Measurements from ENCODE around the gene LDB2.

LDB2 gene

DNA sequence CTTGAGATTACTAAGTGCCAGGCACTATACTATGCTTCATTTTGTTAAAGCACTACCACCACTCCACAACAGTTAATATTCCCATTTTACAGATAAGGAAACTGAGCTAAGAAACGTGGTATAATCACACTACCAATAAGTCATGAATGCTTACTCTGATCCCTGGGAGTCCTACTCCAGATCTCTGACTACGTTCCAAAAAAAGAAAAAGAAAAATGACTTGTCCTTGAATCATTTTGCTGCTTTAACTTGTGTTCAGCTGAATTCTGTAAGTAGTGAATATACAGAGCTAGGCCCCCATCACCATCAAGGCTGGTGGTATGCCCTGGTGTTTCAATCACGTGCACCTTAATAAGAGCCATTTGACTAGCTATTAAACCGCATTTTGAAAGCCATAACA, 39.4 kb downstream of the LDB2 start:
- H3K4me3 ChIP-seq (ENCODE audit: low read depth, low read length): no peak overlapping the region
- no peak for DNase-seq (ENCODE audit: low read depth)
- TF ChIP-seq, protein P1, sequence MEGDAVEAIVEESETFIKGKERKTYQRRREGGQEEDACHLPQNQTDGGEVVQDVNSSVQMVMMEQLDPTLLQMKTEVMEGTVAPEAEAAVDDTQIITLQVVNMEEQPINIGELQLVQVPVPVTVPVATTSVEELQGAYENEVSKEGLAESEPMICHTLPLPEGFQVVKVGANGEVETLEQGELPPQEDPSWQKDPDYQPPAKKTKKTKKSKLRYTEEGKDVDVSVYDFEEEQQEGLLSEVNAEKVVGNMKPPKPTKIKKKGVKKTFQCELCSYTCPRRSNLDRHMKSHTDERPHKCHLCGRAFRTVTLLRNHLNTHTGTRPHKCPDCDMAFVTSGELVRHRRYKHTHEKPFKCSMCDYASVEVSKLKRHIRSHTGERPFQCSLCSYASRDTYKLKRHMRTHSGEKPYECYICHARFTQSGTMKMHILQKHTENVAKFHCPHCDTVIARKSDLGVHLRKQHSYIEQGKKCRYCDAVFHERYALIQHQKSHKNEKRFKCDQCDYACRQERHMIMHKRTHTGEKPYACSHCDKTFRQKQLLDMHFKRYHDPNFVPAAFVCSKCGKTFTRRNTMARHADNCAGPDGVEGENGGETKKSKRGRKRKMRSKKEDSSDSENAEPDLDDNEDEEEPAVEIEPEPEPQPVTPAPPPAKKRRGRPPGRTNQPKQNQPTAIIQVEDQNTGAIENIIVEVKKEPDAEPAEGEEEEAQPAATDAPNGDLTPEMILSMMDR (IDR thresholded peaks at IDR 0.05; ENCODE audit: insufficient read depth, low read depth, low read length, missing control alignments): no peak

DNA sequence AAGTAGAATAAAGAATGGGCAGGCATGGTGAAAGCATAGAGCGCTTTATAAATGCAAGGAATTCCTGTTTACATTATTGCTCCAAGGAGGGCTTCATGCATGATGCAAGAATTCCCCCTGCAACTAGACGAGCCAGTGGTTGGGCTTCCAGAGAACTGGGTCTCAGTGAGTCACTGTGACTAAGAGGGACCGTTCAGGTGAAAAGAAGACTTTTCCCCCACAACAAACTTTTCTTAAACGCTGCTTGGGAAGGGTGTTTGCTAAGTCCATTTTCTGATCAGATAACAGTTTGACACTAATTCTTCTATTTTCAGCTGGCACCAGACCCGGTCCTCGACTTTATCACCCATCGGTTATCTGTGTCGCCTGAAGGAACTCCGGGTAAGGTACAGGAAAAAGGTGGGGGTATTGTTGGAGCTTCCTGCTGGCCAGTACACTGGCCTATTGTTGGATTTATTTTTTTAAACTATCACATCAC, 40.1 kb downstream of the LDB2 start:
- TF ChIP-seq, protein P1 (IDR thresholded peaks at IDR 0.05; ENCODE audit: insufficient read depth, low read depth, low read length, missing control alignments): no peak
- H3K4me3 ChIP-seq (ENCODE audit: low read depth, low read length): no peak overlapping the region
- DNase-seq (ENCODE audit: low read depth): no peak

DNA sequence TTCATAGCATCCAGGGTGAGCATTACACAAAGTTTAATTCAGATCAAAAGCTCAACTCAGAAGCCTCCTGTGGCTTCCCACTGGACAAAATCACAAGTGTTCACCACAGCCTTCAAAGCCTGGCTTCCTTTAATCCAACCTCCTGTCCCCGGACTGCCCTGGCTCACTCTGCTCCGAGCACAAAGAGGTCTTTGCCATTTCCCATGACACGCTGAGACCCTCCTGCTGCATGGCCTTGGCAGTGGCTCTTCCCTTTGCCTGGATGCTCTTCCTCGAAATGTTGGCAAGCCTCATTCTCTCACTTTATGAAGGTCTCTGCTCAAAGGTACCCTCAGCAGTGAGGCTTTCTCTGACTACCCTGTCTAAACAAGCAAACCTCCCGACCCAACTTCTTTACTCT, 41.0 kb downstream of the LDB2 start:
- DNase-seq (ENCODE audit: low read depth): no peak
- TF ChIP-seq, protein P1 (IDR thresholded peaks at IDR 0.05; ENCODE audit: insufficient read depth, low read depth, low read length, missing control alignments): no peak
- H3K4me3 ChIP-seq (ENCODE audit: low read depth, low read length): no peak overlapping the region

DNA sequence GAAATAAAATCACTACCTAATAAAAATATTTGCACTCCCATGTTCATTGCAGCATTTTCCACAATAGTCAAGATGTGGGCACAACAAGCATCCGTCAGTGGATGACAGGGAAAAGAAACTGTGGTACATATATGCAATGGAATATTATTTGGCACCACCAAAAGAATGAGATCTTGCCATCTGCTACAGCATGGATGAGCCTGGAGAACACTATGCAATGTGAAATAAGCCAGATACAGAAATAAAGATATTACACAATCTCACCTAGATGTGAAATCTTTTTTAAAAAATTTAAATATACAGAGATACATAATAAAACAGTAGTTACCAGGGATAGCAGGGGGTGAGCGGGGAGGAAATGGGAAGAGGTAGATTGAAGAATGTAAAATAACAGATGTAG, 44.8 kb downstream of the LDB2 start:
- no peak overlapping the region for H3K4me3 ChIP-seq (ENCODE audit: low read depth, low read length)
- DNase-seq (ENCODE audit: low read depth): no peak
- TF ChIP-seq, protein P1 (IDR thresholded peaks at IDR 0.05; ENCODE audit: insufficient read depth, low read depth, low read length, missing control alignments): no peak

DNA sequence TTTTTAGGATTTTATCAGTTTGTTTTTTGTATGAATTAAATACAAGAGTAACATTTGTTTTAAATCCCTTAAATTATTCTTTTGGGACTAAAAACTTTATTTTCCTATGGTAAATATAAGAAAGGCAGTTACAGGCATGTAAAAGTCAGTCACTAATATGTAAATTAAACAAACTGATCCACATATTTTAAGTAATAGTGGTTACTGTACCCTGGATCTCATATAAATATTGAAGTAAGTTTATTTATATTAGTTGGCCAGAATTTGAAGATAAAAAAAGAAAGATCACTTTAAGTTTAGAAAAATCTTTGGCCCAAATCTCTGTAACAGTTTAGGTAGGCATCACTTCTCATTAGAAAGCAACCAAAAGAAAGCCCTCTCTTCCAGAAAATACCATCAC, 45.8 kb downstream of the LDB2 start:
- no peak for DNase-seq (ENCODE audit: low read depth)
- no peak overlapping the region for H3K4me3 ChIP-seq (ENCODE audit: low read depth, low read length)
- TF ChIP-seq, protein P1 (IDR thresholded peaks at IDR 0.05; ENCODE audit: insufficient read depth, low read depth, low read length, missing control alignments): no peak

DNA sequence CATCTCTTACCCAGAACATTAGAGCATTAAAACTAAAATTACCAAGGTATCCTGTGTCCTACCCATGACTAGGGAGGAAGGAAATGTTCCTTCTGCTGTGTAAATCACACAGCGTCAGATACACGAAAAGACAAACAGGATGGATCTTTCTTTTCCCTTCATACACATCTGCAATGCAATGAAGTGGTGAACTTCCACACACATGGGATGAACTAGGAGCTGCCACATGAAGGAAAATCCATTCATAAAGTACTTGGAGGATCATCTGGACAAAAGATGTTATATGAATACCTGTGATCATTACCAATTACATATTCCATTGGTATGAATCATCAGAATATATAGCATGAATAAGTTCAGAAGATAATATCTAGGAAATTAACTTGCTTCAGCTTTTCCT, 46.2 kb downstream of the LDB2 start:
- TF ChIP-seq, protein P1 (IDR thresholded peaks at IDR 0.05; ENCODE audit: insufficient read depth, low read depth, low read length, missing control alignments): no peak
- no peak overlapping the region for H3K4me3 ChIP-seq (ENCODE audit: low read depth, low read length)
- no peak for DNase-seq (ENCODE audit: low read depth)

DNA sequence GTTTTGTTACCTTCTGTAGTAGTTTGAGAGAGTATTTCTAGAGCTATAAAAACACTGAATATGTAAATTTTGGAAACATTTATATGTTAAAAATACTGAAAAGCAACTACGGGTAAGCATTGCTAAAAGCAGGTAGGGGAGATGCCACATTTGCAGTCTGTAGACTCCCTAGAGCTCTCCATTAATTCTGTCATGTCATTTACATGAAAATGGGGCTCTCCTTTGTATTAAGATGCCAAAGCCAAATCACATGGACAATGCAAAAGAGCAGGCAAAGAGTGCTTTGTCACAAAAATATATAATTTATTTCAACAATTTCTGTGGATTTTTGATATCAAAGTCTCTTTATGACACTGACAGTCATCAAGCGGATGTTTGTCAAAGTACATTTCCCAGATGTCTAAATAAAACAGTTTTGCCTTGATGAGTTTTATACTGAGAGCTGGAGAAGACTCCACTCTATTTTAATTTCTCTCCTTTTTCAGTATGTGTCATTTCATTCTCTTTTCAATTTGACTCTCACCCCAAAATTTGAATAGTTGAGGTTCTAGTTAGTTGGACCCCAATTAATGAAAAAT, 51.8 kb downstream of the LDB2 start:
- TF ChIP-seq, protein P1 (IDR thresholded peaks at IDR 0.05; ENCODE audit: insufficient read depth, low read depth, low read length, missing control alignments): no peak
- no peak for DNase-seq (ENCODE audit: low read depth)
- no peak overlapping the region for H3K4me3 ChIP-seq (ENCODE audit: low read depth, low read length)

Measured in GM12865 (cell line).